ENCODE data around the gene MTFMT. TPM values are rescaled to one million over a fixed set of nuclear protein-coding genes. Genes with fewer than 3 reads are reported as not detected.

Gene MTFMT
- total and polyA plus RNA-seq, 2 of the 13 experiments (the other 11 are each of a cell fraction or from before 2014, with no cell fraction given), result 9.9 to 23.2 TPM

DNA sequence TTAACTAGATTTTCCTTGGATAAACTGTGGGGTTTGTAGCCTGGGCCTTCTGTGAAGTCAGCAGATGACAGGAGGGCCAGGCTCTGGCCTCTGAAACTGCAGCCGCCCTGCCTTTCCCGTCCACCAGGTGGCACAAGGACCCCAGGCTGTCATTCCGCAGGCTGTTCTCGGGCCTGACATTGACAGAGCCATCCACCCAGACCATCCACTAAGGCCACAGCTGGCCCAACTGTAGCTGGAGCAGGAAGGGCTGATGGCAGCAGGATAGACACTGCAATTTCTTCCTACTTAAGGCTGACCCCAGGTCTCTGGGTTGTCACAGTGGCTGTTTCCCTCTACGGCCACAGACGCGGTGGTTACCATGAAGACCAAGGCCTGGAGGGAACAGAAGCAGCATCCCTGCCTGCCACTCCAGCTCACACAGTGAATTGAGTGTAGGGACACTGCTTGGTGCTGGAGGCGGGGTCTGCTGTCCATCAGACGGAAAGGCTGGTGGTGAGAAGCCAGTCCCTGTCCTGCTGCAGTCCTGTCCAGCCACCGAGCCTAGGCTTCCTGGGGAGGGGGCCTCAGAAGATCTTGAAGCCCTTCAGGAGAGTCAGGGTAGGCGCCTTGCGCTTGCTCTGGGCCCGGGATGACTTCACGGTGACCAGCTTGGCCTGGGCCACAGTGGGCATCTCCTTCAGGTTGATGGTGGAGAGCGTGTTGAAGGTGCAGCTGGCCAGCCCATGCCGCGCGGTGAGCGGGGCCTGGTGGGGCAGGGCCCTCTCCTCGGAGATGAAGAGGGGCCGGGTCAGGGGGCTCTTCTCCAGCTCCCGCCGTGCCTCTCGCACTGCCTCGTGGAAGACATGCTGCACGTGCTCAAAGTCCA is 25.1 kb upstream of the MTFMT start (continued):
- TF ChIP-seq THRA (CRISPR knock-in tag; IDR thresholded peaks at IDR 0.05; ENCODE audit: borderline replicate concordance) (peak; percentile 50; the same call in 1 of the 2 replicates), ZSCAN29 (CRISPR knock-in tag; conservative IDR thresholded peaks at IDR 0.05) (peak; percentile 67; the same call in 1 of the 2 replicates), TFE3 (CRISPR knock-in tag; IDR thresholded peaks at IDR 0.05) (0 out of 2 replicates have a peak, but pooled peaks have one; percentile 24), NRL (CRISPR knock-in tag; IDR thresholded peaks at IDR 0.05; ENCODE audit: borderline replicate concordance) (0 out of 2 replicates have a peak, but pooled peaks have one; percentile 14), MTERF4 (CRISPR knock-in tag; IDR thresholded peaks at IDR 0.05) (no peak), THAP11 (CRISPR knock-in tag; IDR thresholded peaks at IDR 0.05) (peak; percentile 56; the same call in 1 of the 2 replicates), ZNF24 (IDR thresholded peaks at IDR 0.05) (no peak), BRD4 (CRISPR knock-in tag; IDR thresholded peaks at IDR 0.05) (no peak), TCF7L2 (IDR thresholded peaks at IDR 0.05; ENCODE audit: low read depth, low read length) (no peak), ZNF446 (CRISPR knock-in tag; IDR thresholded peaks at IDR 0.05) (no peak), SRY (CRISPR knock-in tag; IDR thresholded peaks at IDR 0.05) (no peak), ZNF101 (CRISPR knock-in tag; IDR thresholded peaks at IDR 0.05; ENCODE audit: borderline replicate concordance, low read depth) (no peak), ZFP37 (CRISPR knock-in tag; IDR thresholded peaks at IDR 0.05; ENCODE audit: borderline replicate concordance) (no peak), POLR2AphosphoS5 (IDR thresholded peaks at IDR 0.05; ENCODE audit: low read depth, low read length) (no peak), ZBTB14 (CRISPR knock-in tag; IDR thresholded peaks at IDR 0.05) (no peak), FOSL1 (CRISPR knock-in tag; IDR thresholded peaks at IDR 0.05; ENCODE audit: borderline replicate concordance) (no peak), MTA1 (CRISPR knock-in tag; IDR thresholded peaks at IDR 0.05; ENCODE audit: borderline replicate concordance) (no peak), NFYC (CRISPR knock-in tag; IDR thresholded peaks at IDR 0.05) (0 out of 2 replicates have a peak, but pooled peaks have one; percentile 26), HCFC1 (IDR thresholded peaks at IDR 0.05; ENCODE audit: low read depth, low read length) (no peak)
- TF ChIP-seq, protein P1, sequence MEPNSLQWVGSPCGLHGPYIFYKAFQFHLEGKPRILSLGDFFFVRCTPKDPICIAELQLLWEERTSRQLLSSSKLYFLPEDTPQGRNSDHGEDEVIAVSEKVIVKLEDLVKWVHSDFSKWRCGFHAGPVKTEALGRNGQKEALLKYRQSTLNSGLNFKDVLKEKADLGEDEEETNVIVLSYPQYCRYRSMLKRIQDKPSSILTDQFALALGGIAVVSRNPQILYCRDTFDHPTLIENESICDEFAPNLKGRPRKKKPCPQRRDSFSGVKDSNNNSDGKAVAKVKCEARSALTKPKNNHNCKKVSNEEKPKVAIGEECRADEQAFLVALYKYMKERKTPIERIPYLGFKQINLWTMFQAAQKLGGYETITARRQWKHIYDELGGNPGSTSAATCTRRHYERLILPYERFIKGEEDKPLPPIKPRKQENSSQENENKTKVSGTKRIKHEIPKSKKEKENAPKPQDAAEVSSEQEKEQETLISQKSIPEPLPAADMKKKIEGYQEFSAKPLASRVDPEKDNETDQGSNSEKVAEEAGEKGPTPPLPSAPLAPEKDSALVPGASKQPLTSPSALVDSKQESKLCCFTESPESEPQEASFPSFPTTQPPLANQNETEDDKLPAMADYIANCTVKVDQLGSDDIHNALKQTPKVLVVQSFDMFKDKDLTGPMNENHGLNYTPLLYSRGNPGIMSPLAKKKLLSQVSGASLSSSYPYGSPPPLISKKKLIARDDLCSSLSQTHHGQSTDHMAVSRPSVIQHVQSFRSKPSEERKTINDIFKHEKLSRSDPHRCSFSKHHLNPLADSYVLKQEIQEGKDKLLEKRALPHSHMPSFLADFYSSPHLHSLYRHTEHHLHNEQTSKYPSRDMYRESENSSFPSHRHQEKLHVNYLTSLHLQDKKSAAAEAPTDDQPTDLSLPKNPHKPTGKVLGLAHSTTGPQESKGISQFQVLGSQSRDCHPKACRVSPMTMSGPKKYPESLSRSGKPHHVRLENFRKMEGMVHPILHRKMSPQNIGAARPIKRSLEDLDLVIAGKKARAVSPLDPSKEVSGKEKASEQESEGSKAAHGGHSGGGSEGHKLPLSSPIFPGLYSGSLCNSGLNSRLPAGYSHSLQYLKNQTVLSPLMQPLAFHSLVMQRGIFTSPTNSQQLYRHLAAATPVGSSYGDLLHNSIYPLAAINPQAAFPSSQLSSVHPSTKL (CRISPR knock-in tag; IDR thresholded peaks at IDR 0.05), result peak; percentile 59
